ACC112 (cell line): ENCODE results near the gene CRBN.

Experiments
- H2AFZ ChIP-seq: fragments of 200-600 bp; sonication (generic); one replicate; pipeline ENCODE4 v1.6.0; 2017; ENCODE audit warnings: antibody characterized with exemption, low read length; ENCODE audit not compliant: unreplicated experiment
- H3K27ac ChIP-seq: fragments of 200-600 bp; sonication (generic); 2 replicates; pipeline ENCODE4 v1.5.1; 2014; ENCODE audit warnings: low read depth, mild to moderate bottlenecking, antibody characterized with exemption, low read length, moderate library complexity
- H3K27me3 ChIP-seq: fragments of 200-600 bp; sonication (generic); 2 replicates; pipeline ENCODE4 v1.6.1; 2014; ENCODE audit warnings: mild to moderate bottlenecking, antibody characterized with exemption, low read length, moderate library complexity, mixed read lengths; ENCODE audit not compliant: insufficient read depth
- H3K36me3 ChIP-seq: fragments of 200-600 bp; sonication (generic); 2 replicates; pipeline ENCODE4 v1.6.1; 2016; ENCODE audit warnings: mild to moderate bottlenecking, antibody characterized with exemption, low read length, moderate library complexity, mixed read lengths; ENCODE audit not compliant: insufficient read depth
- H3K4me1 ChIP-seq: fragments of 200-600 bp; sonication (generic); one replicate; pipeline ENCODE4 v1.6.1; 2016; ENCODE audit warnings: low read length, mixed read lengths; ENCODE audit not compliant: insufficient read depth, unreplicated experiment, control insufficient read depth
- H3K4me3 ChIP-seq: fragments of 200-600 bp; sonication (generic); 2 replicates; pipeline ENCODE4 v1.5.1; 2014; ENCODE audit warnings: mild to moderate bottlenecking, low read depth, low read length
- H3K79me2 ChIP-seq: fragments of 200-600 bp; sonication (generic); one replicate; pipeline ENCODE4 v1.6.0; 2016; ENCODE audit warnings: low read length; ENCODE audit not compliant: control insufficient read depth, unreplicated experiment, insufficient read depth

CRBN gene

DNA sequence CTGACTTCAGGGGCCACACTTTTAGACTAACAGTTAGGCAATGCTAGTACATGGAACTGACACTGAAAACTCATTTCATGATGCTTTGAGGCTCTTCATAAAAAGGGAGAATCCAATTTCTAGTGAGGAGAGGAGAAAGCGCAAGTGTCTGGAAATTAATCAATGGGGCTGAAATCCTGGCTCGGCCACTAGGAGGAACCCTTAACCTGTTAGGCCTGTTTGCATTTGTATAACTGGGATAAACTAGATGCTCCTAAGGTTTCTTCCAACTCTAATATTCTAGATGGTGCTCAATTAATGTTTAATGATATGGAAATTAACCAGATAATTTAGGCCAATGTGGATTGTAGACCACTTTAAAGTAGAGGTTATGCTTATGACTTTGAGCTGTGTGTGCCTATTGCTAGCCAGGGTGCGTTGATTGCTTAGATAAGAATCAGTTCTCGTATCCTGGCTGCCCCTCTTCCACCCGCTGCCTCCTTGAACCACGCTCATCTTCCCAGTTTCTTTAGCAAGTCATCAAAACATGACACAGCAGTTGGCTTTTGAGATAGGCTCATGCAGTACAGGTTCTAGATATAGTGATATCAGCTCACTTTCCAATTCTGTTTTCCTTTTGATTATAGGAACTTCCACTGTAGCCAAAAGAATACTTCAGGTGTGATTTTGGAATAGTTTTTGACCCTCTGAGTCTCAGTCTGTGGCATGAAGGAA lies 16.8 kb upstream of the CRBN start:
- Histone ChIP-seq H2AFZ (no peak overlapping the region), H3K4me3 (no peak overlapping the region), H3K79me2 (no peaks in the 10 kb centered on the region), H3K36me3 (no peaks in the 10 kb centered on the region), H3K4me1 (no peaks in the 10 kb centered on the region), H3K27me3 (peaks cover 62% of the 10 kb centered on the region), H3K27ac (no peak overlapping the region)

GRCh38 chr3:3194861-3195260 lies 15.4 kb upstream of the CRBN start:
- H3K27ac ChIP-seq: no peak overlapping the region
- no peak overlapping the region for H3K4me3 ChIP-seq
- no peaks in the 10 kb centered on the region for H3K4me1 ChIP-seq
- no peak overlapping the region for H2AFZ ChIP-seq
- H3K79me2 ChIP-seq: no peaks in the 10 kb centered on the region
- H3K36me3 ChIP-seq: no peaks in the 10 kb centered on the region
- peaks cover 76% of the 10 kb centered on the region for H3K27me3 ChIP-seq

- Histone ChIP-seq H2AFZ (no peak overlapping the region), H3K4me1 (no peaks in the 10 kb centered on the region), H3K4me3 (no peak overlapping the region)
Observed at GRCh38 chr3:3192286-3192675, 12.8 kb upstream of the CRBN start.

DNA sequence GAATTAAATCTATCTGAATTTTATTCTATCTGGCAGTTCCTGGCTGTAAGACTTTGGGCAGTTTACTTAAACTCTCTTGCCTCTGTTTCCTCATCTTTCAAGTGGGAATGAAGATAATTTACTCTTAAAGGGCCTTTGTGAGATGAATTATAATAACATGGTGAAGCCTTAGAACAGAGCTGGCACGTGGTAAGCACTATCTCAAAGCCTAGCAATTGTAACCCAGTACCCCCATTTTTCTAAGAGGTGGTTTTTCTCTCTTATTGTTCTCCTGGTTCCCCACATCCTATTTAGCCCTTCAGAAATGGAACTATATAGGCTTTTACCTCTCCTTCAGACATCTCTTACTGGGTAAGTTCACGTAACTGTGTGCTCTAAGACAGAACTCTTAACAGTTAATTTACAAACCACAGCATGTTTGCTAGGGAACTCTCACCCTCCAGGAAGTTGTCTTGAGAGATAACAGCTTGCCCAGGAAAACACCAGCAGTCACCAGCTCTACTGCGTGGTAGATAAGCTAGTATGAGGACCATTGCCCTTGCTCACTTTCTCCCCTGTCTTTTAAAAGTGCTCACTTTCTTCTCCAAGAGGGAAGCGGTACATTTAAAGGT lies 12.3 kb upstream of the CRBN start:
- no peaks in the 10 kb centered on the region for H3K36me3 ChIP-seq
- no peaks in the 10 kb centered on the region for H3K4me1 ChIP-seq

More at GRCh38 chr3:3192286-3192675, 12.8 kb upstream of the CRBN start:
- H3K27me3 ChIP-seq: peaks cover 69% of the 10 kb centered on the region
- H3K79me2 ChIP-seq: no peaks in the 10 kb centered on the region
- H3K27ac ChIP-seq: no peak overlapping the region
- H3K36me3 ChIP-seq: no peaks in the 10 kb centered on the region

DNA sequence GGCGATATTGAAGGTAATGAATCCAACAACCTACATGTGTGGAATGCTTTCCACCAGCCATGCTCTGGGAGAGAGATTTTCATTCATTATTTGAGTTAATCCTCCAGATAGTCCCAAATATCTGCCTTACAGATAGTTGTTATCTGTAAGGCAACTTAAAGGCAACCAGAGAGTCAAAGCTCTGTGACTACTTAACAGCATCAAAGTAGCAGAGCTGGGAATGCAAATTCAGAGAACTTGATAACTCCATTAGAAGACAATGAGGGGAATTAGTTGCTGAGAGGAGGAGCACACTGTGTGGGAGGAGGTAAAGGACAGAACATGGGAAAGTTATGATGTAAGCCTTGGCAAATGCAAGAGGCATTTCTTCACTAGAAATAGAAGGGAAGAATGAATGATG lies 10.5 kb upstream of the CRBN start:
- H3K36me3 ChIP-seq: no peaks in the 10 kb centered on the region
- H3K4me3 ChIP-seq: no peak overlapping the region
- peaks cover 73% of the 10 kb centered on the region for H3K27me3 ChIP-seq
- no peak overlapping the region for H2AFZ ChIP-seq
- H3K4me1 ChIP-seq: no peaks in the 10 kb centered on the region
- H3K27ac ChIP-seq: no peak overlapping the region
- H3K79me2 ChIP-seq: no peaks in the 10 kb centered on the region

More for the DNA sequence above, 12.3 kb upstream of the CRBN start:
- H3K27me3 ChIP-seq: peaks cover 66% of the 10 kb centered on the region
- no peaks in the 10 kb centered on the region for H3K79me2 ChIP-seq
- no peak overlapping the region for H3K4me3 ChIP-seq
- H2AFZ ChIP-seq: no peak overlapping the region
- no peak overlapping the region for H3K27ac ChIP-seq

DNA sequence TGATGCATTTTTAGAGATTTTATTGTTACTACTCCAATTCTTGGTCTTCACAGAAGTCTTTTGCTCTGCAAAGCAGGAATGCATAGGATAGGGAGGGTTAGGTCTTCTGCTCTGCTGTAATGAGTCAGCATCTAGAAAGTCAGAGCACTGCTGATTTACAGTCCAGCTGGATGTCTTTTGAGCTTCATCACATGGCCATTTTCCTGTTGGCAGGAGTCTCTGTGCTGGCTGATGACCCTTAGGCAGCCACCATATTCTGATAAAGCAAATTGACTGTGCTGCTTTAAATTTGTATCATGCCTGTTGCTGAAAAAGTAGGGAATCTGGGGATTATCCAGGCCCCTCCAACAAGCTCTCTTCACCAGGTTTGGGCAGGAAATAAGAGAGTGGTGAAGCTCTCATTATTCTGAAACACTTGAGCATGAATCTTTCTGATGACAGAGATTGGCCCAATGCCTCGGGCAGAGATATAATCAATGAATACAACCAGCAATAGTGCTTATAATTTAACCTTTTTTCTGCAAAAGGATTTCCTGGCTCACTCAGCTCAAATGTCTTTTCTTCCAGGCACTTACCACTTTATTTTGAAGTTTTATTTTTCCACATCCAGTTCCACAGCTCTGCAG lies 9.7 kb upstream of the CRBN start:
- H3K27me3 ChIP-seq: peaks cover 74% of the 10 kb centered on the region
- no peak overlapping the region for H2AFZ ChIP-seq
- no peaks in the 10 kb centered on the region for H3K36me3 ChIP-seq
- H3K4me1 ChIP-seq: no peaks in the 10 kb centered on the region
- no peak overlapping the region for H3K27ac ChIP-seq
- H3K79me2 ChIP-seq: no peaks in the 10 kb centered on the region
- no peak overlapping the region for H3K4me3 ChIP-seq

GRCh38 chr3:3184876-3185275 lies 5.4 kb upstream of the CRBN start:
- Histone ChIP-seq H3K36me3 (no peaks in the 10 kb centered on the region), H2AFZ (no peak overlapping the region), H3K79me2 (no peaks in the 10 kb centered on the region), H3K4me3 (no peak overlapping the region), H3K27me3 (peaks cover 45% of the 10 kb centered on the region), H3K27ac (no peak overlapping the region), H3K4me1 (peaks cover 8% of the 10 kb centered on the region)

DNA sequence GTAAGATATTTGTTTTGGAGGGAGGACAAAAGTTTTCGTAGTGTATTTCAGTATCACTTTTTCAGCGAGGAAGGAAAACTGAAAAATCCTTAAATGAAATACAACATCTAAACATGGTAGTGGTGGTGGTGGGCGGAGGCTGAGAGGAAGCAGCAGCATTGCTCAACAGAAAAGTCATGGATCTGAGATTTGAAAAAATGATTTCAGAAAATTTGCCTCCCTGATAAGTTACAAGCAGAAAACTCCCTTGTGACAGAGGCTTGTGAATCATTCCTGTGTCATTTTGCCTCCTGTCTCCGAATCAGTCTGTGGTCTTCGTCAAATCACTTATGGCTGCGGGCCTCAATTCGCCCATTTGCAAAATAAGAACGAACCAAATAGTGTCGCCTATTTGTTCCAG lies 965 bp upstream of the CRBN start:
- no peak overlapping the region for H3K27ac ChIP-seq
- H3K4me1 ChIP-seq: peaks cover 22% of the 10 kb centered on the region
- no peaks in the 10 kb centered on the region for H3K36me3 ChIP-seq
- H3K27me3 ChIP-seq: peaks cover 20% of the 10 kb centered on the region
- H3K4me3 ChIP-seq: 0 out of 2 replicates have a peak overlapping the region, but pooled peaks have one; percentile 99
- H2AFZ ChIP-seq: peak overlapping the region; percentile 57
- peaks cover 34% of the 10 kb centered on the region for H3K79me2 ChIP-seq

- peaks cover 35% of the 10 kb centered on the region for H3K79me2 ChIP-seq
- no peak overlapping the region for H3K27ac ChIP-seq
- H2AFZ ChIP-seq: peak overlapping the region; percentile 88
- H3K4me3 ChIP-seq: peak overlapping the region; percentile 99
- no peaks in the 10 kb centered on the region; the same call in 1 of the 2 replicates for H3K36me3 ChIP-seq
- H3K27me3 ChIP-seq: peaks cover 4% of the 10 kb centered on the region; the same call in 1 of the 2 replicates
- peaks cover 22% of the 10 kb centered on the region for H3K4me1 ChIP-seq
Observed at GRCh38 chr3:3178498-3179328, 778 bp downstream of the CRBN start.

GRCh38 chr3:3177861-3178497 lies 1.5 kb downstream of the CRBN start:
- Histone ChIP-seq H3K79me2 (peaks cover 35% of the 10 kb centered on the region), H2AFZ (no peak overlapping the region), H3K36me3 (peaks cover 4% of the 10 kb centered on the region), H3K27me3 (peaks cover 4% of the 10 kb centered on the region; the same call in 1 of the 2 replicates), H3K27ac (no peak overlapping the region), H3K4me3 (peak overlapping the region; percentile 99), H3K4me1 (peaks cover 23% of the 10 kb centered on the region)
